Activated CD8-positive, alpha-beta T cell treated with anti-CD3 and anti-CD28 coated beads, Interleukin-2, amount 10 ng/mL, durations not matched to agents 7 days and 5 days (primary cell): ENCODE data around the gene GRAMD2B. TPM values are rescaled to one million over a fixed set of nuclear protein-coding genes. Genes with fewer than 3 reads are reported as not detected.

ENCODE experiments used
- ATAC-seq: fragments of 150-1000 bp; cut with Tn5 transposase; one replicate; pipeline ENCODE4 v1.10.0; 2021; ENCODE audit warnings: moderate library complexity
- CTCF ChIA-PET: fragments of 350-600 bp; sonication (Branson Sonifier 250); formaldehyde crosslinking; loops from one replicate; lab custom pipeline; 2021; ENCODE audit warnings: antibody characterized with exemption; lab: Charles Lee
- POLR2A ChIA-PET: fragments of 350-600 bp; sonication (Branson Sonifier 250); formaldehyde crosslinking; loops from one replicate; lab custom pipeline; 2021; ENCODE audit warnings: antibody characterized with exemption; lab: Charles Lee
- DNase-seq: peaks from one replicate; pipeline ENCODE4 v3.0.0-alpha.2; 2020
- H3K27ac Mint-ChIP-seq: one replicate; pipeline ENCODE4 v1.8.0; 2021; ENCODE audit warnings: mild to moderate bottlenecking, mixed read lengths
- H3K27me3 Mint-ChIP-seq: one replicate; pipeline ENCODE4 v1.8.0; 2021; ENCODE audit warnings: low read depth, mixed read lengths
- H3K36me3 Mint-ChIP-seq: one replicate; pipeline ENCODE4 v1.8.0; 2021; ENCODE audit warnings: low read depth, mixed read lengths
- H3K4me1 Mint-ChIP-seq: one replicate; pipeline ENCODE4 v1.8.0; 2021; ENCODE audit warnings: low read depth, mixed read lengths
- H3K4me3 Mint-ChIP-seq: one replicate; pipeline ENCODE4 v1.8.0; 2021; ENCODE audit warnings: mild to moderate bottlenecking, mixed read lengths
- H3K9me3 Mint-ChIP-seq: one replicate; pipeline ENCODE4 v1.8.0; 2022; ENCODE audit warnings: mixed read lengths; ENCODE audit not compliant: insufficient read depth
- total RNA-seq, 2 experiments: library from RNA; stranded (reverse); gene quantifications; one replicate each; pipeline ENCODE4 v1.2.3, GENCODE V29; 2021

The GRAMD2B gene
- total RNA-seq, 2 experiments from 2014 or later = 3.3 to 6.5 TPM

DNA sequence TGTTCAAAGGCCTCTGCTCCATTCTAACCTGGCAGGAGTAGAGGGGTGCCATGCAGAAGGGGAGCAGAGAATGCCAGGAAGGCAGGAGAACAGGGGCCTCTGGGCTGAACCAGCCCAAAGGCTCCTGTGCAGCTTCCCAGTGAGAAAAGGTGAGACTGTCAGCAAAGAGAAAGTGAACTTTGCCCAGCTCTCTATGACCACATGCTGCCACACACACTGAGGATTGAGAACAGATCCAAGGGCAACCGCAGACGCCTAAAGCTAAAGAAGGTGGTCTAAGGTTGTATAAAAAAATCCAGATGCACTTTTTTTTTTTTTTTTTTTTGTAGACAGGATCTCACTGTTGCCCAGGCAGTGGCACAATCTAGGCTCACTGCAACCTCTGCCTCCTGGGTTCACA lies 120.5 kb downstream of the GRAMD2B start:
- Mint-ChIP-seq H3K9me3 (no peaks in the 10 kb centered on the region), H3K36me3 (no peaks in the 10 kb centered on the region), H3K4me1 (no peaks in the 10 kb centered on the region), H3K27me3 (no peaks in the 10 kb centered on the region), H3K27ac (no peak overlapping the region), H3K4me3 (no peak overlapping the region)
- no peak for ATAC-seq
- DNase-seq = no peak
- CTCF ChIA-PET = interaction anchor here (0.6 to 3.5 kb wide), 10 partner anchors 11 to 205 kb away, joined by 3 to 14 read pairs (median 4); no protein-coding TSS in a partner anchor
- POLR2A ChIA-PET = interaction anchor here (0.8 kb wide), 1 partner anchor 44 kb away, joined by 3 read pairs; no protein-coding TSS in a partner anchor

Other genes starting within 250 kb of the GRAMD2B start
- gene ALDH7A1, start 171.8 kb downstream of the GRAMD2B start, total RNA-seq = 1 to 10 TPM in 1 of 2 experiments, under 1 TPM in 1; 0.91 to 1.0 TPM
- 10 to 100 TPM; 33.7 to 35.0 TPM for gene PHAX, start 177.5 kb downstream of the GRAMD2B start, total RNA-seq